Fibroblast of the aortic adventitia (primary cell): ENCODE results near the gene GRIN2D. TPM values are rescaled to one million over a fixed set of nuclear protein-coding genes. Genes with fewer than 3 reads are reported as not detected.

ENCODE experiments used
- DNase-seq: peaks from one replicate; pipeline ENCODE4 v3.0.0-alpha.2; 2010; ENCODE audit warnings: low read depth
- H3K4me3 ChIP-seq: 2 replicates; pipeline ENCODE4 v1.5.1; 2011; ENCODE audit warnings: low read depth, mild to moderate bottlenecking, control low read depth, low read length, moderate library complexity
- CTCF ChIP-seq: IDR thresholded peaks from 2 replicates; pipeline ENCODE4 v1.5.1; 2011; ENCODE audit warnings: mild to moderate bottlenecking, low read length, control low read depth, inconsistent platforms; ENCODE audit not compliant: insufficient read depth
- total RNA-seq: library from RNA; depleted of rRNA; stranded (reverse); fragments of >200 nt; gene quantifications from 2 replicates; pipeline ENCODE4 v1.2.3, GENCODE V29; 2012; ENCODE audit warnings: low replicate concordance

Gene GRIN2D
- total RNA-seq, 1 donor: 2.2 TPM

GRCh38 chr19:48396016-48396823 is 2.8 kb downstream of the GRIN2D start:
- TF ChIP-seq CTCF: no peak
- no peak overlapping the region for H3K4me3 ChIP-seq
- DNase-seq: no peak

DNA sequence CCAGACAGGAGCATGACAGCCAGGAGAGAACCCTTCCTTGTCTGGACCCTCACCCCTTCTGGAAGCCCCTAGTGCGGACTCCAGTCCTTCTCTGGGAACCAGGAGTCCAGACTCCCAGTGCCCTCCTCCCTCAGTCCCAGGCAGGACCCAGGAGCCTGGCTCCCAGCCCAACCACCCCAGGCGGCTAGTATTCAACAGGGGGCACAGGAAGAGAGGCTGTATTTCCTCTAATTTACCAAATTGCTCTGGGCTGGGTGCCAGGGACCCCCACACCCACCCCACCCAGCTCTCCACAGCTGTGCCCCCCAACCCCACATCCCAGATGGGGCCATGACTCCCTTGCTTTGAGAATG is 3.3 kb downstream of the GRIN2D start:
- DNase-seq: no peak
- no peak for TF ChIP-seq CTCF
- H3K4me3 ChIP-seq: peak overlapping the region; percentile 72

- DNase-seq: no peak
- no peak for TF ChIP-seq CTCF
- H3K4me3 ChIP-seq: peak overlapping the region; percentile 72
These were observed 4.0 kb downstream of the GRIN2D start for GRCh38 chr19:48397263-48398101.

- no peak for TF ChIP-seq CTCF
- no peak for DNase-seq
These were observed 4.6 kb downstream of the GRIN2D start for GRCh38 chr19:48398102-48398374.

DNA sequence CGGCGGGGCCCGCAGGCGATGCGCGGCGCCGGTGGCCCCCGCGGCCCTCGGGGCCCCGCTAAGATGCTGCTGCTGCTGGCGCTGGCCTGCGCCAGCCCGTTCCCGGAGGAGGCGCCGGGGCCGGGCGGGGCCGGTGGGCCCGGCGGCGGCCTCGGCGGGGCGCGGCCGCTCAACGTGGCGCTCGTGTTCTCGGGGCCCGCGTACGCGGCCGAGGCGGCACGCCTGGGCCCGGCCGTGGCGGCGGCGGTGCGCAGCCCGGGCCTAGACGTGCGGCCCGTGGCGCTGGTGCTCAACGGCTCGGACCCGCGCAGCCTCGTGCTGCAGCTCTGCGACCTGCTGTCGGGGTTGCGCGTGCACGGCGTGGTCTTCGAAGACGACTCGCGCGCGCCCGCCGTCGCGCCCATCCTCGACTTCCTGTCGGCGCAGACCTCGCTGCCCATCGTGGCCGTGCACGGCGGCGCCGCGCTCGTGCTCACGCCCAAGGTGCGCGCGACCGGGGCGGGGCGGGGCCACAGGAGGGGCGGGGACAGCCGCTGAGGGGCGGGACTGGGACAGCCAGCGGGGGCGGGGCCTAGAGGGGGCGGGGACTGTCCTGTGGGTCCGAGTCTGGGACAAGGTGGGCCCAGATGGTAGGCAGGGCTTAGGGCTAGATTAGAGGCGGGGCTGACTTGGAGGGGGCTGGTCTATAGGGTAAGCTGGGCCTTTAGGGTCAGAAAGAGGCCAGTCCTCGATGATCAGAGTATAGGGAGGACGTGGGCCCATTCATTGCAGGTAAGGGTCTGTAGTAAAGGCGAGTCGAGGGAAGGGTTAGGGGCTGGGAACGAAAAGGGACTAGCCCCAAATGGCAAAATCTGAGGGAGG is 5.1 kb downstream of the GRIN2D start:
- peak; percentile 76 for DNase-seq
- TF ChIP-seq CTCF: no peak
- peak overlapping the region; percentile 72 for H3K4me3 ChIP-seq

More at GRCh38 chr19:48398102-48398374, 4.6 kb downstream of the GRIN2D start:
- peak overlapping the region; percentile 72 for H3K4me3 ChIP-seq

GRCh38 chr19:48400018-48400742 is 6.7 kb downstream of the GRIN2D start:
- H3K4me3 ChIP-seq: peak overlapping the region; percentile 46
- peak; percentile 86 for DNase-seq
- no peak for TF ChIP-seq CTCF
